ENCODE results near the gene SPINK13.

Gene SPINK13

DNA sequence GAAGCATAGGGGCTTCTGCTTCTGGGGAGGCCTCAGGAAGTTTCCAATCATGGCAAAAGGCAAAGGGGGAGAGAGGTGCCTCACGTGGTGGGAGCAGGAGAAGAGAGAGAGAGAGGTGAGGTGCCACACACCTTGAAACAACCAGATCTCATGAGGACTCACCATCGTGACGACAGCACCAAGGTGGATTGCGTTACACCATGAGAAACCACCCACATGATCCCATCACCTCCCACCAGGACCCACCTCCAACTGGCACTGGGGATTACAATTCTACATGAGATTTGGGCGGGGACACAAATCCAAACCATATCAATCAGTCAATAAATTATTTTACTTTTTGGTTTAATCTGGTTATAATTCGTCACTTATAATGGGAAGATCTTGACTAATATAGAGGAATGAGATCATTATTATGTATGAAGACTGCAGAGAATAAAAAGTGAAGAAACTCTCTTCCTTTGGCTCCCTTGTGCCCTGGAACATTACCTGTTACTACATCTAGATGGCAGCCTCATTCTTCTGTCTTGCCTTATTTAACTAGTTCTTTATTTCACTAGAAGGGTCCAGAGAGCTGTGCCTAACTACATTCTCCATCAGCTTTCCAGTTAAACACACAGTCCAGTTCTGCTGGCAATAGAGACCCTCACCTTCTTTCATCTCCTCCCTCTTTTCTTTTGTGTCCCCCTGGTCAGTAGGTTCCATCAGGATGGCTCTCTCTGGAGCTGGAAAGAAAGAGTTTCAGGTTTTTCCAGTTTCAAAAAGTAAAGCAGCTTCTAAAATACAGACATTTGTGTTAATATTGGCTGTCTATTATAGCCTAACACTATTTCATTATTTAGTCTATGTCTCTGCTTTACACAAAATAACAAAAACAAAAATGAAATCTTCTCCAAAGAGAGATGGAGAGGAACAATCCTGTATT lies 21.9 kb downstream of the SPINK13 start:
- H3K4me3 ChIP-seq (ENCODE audit: low read length): no peak overlapping the region
- no peak for DNase-seq (ENCODE audit: low read depth)
- peak; percentile 62 for TF ChIP-seq CTCF (conservative IDR thresholded peaks at IDR 0.05; ENCODE audit: low read depth, low read length)

- no peak for TF ChIP-seq CTCF (conservative IDR thresholded peaks at IDR 0.05; ENCODE audit: low read depth, low read length)
- H3K4me3 ChIP-seq (ENCODE audit: low read length): no peak overlapping the region
- no peak for DNase-seq (ENCODE audit: low read depth)
These were observed 29.1 kb downstream of the SPINK13 start for GRCh38 chr5:148297731-148298130.

DNA sequence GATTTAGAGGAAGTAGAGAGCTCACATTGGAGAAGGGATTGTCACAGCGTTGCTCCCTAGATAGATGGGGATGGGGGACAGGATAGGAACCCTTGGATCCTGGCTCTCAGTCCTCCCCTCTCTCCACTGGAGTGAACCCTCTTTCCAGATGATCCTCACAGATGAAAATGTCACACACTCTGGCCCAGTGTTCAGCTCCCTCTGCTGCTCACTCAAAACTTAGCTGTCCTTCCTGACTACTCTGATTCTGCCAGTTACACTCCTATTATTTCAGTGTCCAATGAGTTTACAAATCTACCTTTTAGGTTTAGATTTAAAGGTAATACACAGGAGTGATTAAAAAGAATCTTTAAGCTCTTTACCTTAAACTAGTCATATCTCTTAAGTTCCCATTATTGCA lies 37.9 kb downstream of the SPINK13 start:
- TF ChIP-seq CTCF (conservative IDR thresholded peaks at IDR 0.05; ENCODE audit: low read depth, low read length): no peak
- no peak overlapping the region for H3K4me3 ChIP-seq (ENCODE audit: low read length)
- no peak for DNase-seq (ENCODE audit: low read depth)

DNA sequence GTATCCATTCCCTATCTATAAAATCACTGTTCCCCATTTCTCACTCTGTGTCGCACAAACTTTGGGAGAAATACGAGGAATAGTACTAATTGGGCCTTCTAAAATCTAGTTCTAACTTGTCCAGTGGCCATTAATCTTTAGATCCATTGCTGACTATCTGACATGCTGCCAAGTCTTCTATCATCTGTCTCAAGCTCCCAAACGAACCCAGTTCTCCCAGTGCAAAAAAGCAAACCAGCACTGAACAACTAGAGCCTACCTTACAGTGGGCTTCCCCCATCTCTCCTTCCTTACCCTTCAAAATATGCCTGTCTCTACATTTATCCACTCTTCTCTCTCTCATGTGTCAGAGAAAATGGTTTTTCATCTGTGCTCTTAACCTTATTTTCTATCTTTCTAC lies 40.4 kb downstream of the SPINK13 start:
- no peak overlapping the region for H3K4me3 ChIP-seq (ENCODE audit: low read length)
- DNase-seq (ENCODE audit: low read depth): no peak
- no peak for TF ChIP-seq CTCF (conservative IDR thresholded peaks at IDR 0.05; ENCODE audit: low read depth, low read length)

DNA sequence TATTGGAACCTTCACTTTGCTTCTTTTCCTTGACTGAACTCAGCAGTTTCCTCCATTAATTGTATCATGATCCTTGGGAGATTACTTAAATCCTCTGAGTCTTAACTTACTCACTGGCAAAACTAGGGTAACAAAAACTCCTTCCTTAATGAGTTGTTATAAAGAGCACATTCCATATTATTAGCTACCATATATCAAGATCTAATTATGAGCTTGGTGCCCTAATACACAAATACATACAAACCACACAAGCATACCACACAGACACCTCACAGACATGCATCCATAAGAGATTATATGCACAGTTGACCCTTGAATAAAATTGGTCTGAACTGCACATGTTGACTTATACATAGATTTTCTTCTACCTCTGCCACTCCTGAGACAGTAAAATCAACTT lies 41.2 kb downstream of the SPINK13 start:
- no peak overlapping the region for H3K4me3 ChIP-seq (ENCODE audit: low read length)
- TF ChIP-seq CTCF (conservative IDR thresholded peaks at IDR 0.05; ENCODE audit: low read depth, low read length): no peak
- DNase-seq (ENCODE audit: low read depth): peak; percentile 70

GRCh38 chr5:148311484-148311883 lies 42.9 kb downstream of the SPINK13 start:
- TF ChIP-seq CTCF (conservative IDR thresholded peaks at IDR 0.05; ENCODE audit: low read depth, low read length): no peak
- DNase-seq (ENCODE audit: low read depth): peak; percentile 30
- H3K4me3 ChIP-seq (ENCODE audit: low read length): no peak overlapping the region

DNA sequence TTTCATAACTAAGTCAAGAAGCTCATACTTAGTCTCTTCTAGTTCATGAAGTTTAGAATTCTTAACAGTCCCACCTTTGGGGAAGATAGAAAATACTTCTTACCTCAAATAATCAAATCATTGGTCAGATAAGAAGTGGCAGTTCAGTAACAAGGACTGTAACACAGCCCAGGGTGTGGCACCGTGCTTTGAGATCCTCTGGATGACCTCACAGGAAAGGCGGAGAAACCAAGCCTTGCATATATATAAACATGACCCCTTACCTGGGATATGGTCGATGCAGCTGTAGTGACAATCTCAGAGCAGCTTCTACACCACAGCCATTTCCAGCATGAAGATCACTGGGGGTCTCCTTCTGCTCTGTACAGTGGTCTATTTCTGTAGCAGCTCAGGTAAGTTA lies 43.6 kb downstream of the SPINK13 start, which contains the start of gene SPINK7:
SPINK7 (plus strand) TSS at position 271 of the 400 bp plus-strand sequence; CDS start at position 332, 61 bp downstream.
- TF ChIP-seq CTCF (conservative IDR thresholded peaks at IDR 0.05; ENCODE audit: low read depth, low read length): no peak
- DNase-seq (ENCODE audit: low read depth): no peak
- H3K4me3 ChIP-seq (ENCODE audit: low read length): no peak within 1 kb of the TSS

Data from retinal pigment epithelial cell (primary cell).